Epithelial cell of proximal tubule (primary cell): ENCODE data around the gene PRCP. TPM values are rescaled to one million over a fixed set of nuclear protein-coding genes. Genes with fewer than 3 reads are reported as not detected.
"Not testable (repeated sequence)": the region's sequence is repeated elsewhere in the genome, so short reads cannot be mapped to it uniquely, and the experiment has no call there.

Experiments
- DNase-seq: peaks from one replicate; pipeline ENCODE4 v3.0.0-alpha.2; 2011; ENCODE audit warnings: low read depth
- H3K4me3 ChIP-seq: 2 replicates; pipeline ENCODE4 v1.5.1; 2011; ENCODE audit warnings: low read depth, mild to moderate bottlenecking, low read length
- total RNA-seq: library from RNA; depleted of rRNA; stranded (reverse); fragments of >200 nt; gene quantifications from 2 replicates; pipeline ENCODE4 v1.2.3, GENCODE V29; 2015
- TF ChIP-seq, protein P1 (sequence below): conservative IDR thresholded peaks from 2 replicates; pipeline ENCODE4 v1.5.1; 2012; ENCODE audit warnings: low read depth, mild to moderate bottlenecking, low read length

The PRCP gene
- total RNA-seq, 1 donor from 2014 or later = 22.2 TPM

DNA sequence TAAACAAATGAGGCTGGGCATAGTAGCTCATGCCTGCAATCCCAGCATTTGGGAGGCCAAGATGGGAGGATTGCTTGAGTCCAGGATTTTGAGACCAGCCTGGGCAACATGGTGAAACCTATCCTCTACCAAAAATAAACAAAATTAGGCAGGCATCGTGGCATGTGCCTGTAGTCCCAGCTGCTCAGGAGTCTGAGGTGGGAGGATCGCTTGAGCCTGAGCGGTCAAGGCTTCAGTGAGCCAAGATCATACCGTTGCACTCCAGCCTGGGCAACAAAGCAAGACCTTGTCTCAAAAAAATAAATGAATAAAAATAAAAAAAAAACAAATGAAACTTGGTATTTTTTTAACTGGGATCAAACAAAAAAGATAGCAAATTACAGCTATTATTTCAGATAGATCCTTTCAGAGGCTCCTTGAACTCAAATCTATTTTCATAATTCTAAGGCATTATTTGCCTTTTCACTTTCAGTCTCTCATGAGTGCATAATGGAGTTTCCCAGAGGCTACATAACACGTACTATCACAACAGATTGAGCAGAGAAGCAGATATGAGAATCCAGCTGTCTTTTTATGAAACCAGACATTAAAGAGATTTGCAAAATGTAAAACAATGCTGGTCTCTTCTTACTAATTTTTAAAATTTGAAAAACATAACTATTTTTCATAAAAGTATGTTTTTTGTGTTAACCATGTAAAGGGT lies 24.4 kb upstream of the PRCP start:
- TF ChIP-seq, protein P1, sequence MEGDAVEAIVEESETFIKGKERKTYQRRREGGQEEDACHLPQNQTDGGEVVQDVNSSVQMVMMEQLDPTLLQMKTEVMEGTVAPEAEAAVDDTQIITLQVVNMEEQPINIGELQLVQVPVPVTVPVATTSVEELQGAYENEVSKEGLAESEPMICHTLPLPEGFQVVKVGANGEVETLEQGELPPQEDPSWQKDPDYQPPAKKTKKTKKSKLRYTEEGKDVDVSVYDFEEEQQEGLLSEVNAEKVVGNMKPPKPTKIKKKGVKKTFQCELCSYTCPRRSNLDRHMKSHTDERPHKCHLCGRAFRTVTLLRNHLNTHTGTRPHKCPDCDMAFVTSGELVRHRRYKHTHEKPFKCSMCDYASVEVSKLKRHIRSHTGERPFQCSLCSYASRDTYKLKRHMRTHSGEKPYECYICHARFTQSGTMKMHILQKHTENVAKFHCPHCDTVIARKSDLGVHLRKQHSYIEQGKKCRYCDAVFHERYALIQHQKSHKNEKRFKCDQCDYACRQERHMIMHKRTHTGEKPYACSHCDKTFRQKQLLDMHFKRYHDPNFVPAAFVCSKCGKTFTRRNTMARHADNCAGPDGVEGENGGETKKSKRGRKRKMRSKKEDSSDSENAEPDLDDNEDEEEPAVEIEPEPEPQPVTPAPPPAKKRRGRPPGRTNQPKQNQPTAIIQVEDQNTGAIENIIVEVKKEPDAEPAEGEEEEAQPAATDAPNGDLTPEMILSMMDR = no peak
- H3K4me3 ChIP-seq = no peak overlapping the region
- no peak for DNase-seq

GRCh38 chr11:82922396-82923173 lies 22.4 kb upstream of the PRCP start:
- not testable (repeated sequence) for H3K4me3 ChIP-seq, DNase-seq

- H3K4me3 ChIP-seq, DNase-seq: not testable (repeated sequence)
These were observed 20.0 kb upstream of the PRCP start for GRCh38 chr11:82920227-82920626.

- H3K4me3 ChIP-seq, DNase-seq: not testable (repeated sequence)
These were observed 19.6 kb upstream of the PRCP start for GRCh38 chr11:82919786-82920185.

DNA sequence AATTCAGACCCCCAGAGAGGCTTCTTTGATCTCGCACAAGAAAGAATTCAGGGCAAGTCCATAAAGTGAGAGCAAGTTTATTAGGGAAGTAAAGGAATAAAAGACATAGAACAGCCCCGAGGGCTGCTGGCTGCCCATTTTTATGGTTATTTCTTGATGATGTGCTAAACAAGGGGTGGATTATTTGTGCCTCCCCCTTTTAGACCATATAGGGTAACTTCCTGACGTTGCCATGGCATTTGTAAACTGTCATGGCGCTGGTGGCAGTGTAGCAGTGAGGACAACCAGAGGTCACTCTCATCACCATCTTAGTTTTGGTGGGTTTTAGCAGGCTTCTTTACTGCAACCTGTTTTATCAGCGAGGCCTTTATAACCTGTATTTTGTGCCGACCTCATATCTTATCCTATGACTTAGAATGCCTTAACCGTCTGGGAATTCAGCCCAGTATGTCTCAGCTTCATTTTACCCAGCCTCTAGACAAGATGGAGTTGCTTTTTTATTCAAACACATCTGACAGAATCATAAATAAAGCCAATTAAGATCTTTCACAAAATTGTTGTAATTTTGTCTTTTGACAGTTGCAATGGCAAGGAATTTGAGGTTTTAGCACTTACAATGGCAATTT lies 8.9 kb upstream of the PRCP start:
- TF ChIP-seq, protein P1 = no peak
- no peak overlapping the region for H3K4me3 ChIP-seq
- DNase-seq = no peak

DNA sequence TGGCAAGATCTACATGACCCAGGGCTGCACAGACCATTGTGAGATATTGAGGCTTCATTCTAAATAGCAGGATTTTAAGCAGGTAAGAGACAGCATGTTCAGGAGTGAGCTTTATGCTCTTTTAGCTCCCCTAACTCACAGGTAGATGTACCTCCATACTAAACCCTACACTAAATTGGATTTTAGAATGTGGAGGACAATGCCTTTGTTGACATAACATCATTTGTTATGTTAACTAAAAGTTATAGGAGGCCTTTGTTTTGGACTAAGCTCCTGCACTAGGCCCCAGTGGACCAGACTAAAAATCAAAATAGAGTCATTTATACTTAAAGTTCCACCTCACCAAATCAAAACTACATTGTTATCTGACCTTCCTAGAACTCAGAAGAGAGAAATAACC lies 8.1 kb upstream of the PRCP start:
- no peak overlapping the region for H3K4me3 ChIP-seq
- TF ChIP-seq, protein P1 = no peak
- DNase-seq = no peak

DNA sequence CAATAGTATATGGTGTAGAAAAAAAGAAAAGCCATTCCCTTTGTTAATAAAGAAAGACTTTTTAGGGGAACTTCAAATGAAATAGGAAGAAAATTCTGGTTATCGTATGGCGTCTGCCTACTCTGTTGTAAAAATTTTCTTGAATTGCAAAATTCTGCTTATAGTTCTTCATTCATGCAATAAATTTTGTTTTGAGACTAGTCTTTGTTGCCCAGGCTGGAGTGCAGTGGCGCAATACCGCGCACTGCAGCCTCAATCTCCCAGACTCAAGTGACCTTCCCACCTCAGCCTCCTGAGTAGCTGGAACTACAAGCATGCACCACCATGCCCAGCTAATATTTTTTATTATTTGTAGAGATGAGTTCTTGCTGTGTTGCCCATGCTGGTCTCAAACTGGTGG lies 7.1 kb upstream of the PRCP start:
- no peak overlapping the region for H3K4me3 ChIP-seq
- DNase-seq = no peak
- TF ChIP-seq, protein P1 = no peak

DNA sequence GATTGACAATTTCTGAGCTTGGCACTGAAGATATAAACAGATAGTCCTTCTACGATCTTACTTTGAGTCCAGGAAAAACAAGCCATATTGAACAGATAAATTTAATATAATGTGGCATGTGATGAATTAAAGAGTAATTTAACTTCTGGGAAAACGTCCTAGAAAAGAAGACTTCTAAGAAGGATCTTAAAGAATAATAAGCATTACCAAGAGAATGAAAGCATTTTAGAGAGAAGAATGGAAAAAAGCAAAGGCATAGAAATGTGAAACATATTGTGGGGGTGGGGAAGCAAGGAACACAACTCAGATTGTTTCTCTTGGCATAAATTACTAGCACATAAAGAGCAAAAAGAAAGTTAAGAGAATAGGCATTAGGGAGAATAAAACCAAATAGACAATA lies 6.7 kb upstream of the PRCP start:
- DNase-seq = no peak
- TF ChIP-seq, protein P1 = no peak
- no peak overlapping the region for H3K4me3 ChIP-seq
